CD4-positive, alpha-beta T cell treated with Interleukin-4 for 4 hours (primary cell): Measurements from ENCODE around the gene PDLIM5.
"Not testable (repeated sequence)": the region's sequence is repeated elsewhere in the genome, so short reads cannot be mapped to it uniquely, and the experiment has no call there.

Experiments
- DNase-seq: peaks from one replicate; pipeline ENCODE4 v3.0.0-alpha.2; 2020

PDLIM5 gene

DNA sequence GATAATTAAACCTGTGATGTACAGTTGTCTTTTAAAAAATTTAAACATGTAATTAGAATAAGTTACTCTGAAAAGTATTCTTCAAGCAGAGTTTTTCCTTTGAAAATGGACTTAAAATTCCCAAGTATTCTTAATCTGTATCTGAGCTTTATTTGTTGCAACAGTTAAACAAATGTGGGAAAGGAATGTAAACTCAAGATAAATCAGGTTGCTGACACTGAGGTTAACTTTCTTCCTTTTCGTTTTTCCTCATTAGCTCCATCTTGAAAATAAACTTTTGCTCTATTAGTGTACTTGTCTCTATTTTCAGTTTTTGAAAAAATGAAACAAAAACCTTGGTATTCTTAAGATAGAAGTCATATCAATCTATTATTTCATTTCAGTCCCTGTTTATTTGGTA is 161.5 kb downstream of the PDLIM5 start:
- no peak for DNase-seq

GRCh38 chr4:94615451-94615850 is 163.7 kb downstream of the PDLIM5 start:
- no peak for DNase-seq

- peak; percentile 50 for DNase-seq
Observed at GRCh38 chr4:94621491-94622080, 169.8 kb downstream of the PDLIM5 start.

DNA sequence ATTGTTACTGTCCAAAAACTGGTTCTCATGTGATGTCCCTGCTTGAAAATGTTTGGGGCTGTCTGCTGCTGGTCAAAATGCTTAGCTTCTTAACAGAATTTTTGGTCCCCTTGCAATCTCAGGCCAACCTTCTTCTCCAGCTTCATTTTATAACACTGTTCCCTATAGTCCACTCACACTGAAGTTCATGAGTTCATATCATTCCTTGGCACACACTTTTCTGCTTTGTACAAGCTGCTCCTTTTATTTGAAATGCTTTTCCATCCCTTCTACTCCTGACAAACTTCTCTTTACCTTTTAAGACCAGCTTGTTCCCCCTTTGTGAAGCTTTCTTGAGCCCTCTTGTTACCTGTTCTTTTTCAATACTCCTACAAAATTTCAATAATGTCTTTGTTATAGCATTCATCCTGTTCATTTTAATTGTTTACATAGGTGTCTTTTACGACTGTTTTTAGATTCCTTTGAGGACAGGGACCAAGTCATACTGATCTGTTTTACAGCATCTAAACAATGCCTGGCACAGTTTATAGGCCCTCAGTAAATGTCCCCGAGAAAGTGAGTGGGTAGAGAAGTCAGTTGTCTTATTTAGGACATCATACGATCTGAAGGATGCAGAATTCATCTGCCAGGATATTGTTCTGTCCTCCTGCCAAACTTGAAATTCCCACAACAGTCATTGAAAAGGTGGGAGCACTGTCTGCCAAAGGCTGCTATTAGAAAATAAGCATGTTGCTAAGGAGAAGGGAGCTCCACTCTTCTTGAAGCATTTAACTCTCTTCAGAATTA is 171.6 kb downstream of the PDLIM5 start:
- no peak for DNase-seq

DNA sequence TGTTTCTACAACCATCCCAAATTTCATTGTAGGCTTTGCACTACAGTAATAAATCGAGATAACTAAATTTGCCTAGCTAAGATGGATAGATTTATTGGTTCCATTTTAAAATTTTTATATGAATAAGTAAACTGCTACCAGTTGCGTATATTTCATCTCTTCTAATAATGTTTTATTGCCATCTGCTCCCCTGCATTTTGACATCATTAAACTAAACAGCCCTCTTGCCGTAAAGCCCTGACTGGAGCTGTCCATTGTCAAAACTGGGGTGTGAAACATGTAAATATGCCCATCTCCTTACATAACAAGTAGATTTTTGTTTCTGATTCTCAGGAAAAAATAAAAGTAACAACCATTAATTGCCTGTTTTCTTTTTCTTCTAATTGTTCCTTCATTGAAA is 175.2 kb downstream of the PDLIM5 start:
- DNase-seq, result no peak

DNA sequence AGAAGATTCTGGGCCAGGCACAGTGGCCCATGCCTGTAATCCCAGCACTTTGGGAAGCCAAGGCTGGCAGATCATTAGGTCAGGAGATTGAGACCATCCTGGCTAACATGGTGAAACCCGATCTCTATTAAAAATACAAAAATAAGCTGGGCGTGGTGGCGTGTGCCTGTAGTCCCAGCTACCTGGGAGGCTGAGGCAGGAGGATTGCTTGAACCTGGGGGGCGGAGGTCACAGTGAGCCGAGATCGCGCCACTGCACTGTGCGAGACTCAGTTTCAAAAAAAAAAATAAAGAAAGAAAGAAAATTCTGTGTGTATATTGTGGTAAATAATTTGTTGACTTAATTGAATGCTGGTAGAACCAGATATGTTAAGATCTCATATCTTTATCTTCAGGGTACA is 177.3 kb downstream of the PDLIM5 start:
- not testable (repeated sequence) for DNase-seq

DNA sequence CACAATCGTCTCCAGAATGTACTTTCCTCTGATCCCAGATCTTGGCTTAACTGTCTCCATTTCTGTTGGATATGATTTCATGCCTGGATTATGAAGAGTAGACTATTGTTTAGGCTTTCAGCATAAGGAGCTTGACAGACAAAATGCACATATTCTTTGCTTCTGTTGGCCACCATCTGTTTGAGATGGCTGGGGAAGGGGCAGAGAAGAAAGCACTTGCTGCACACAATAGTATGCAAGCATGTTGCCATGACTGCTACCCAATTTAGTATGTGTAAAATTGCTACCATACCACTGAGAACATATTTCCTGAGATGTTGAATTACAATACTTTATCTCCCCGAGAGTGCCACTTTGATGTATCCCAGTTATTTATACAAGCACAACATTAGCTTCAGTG is 178.1 kb downstream of the PDLIM5 start:
- no peak for DNase-seq

GRCh38 chr4:94634271-94634670 is 182.5 kb downstream of the PDLIM5 start:
- DNase-seq, result no peak

DNA sequence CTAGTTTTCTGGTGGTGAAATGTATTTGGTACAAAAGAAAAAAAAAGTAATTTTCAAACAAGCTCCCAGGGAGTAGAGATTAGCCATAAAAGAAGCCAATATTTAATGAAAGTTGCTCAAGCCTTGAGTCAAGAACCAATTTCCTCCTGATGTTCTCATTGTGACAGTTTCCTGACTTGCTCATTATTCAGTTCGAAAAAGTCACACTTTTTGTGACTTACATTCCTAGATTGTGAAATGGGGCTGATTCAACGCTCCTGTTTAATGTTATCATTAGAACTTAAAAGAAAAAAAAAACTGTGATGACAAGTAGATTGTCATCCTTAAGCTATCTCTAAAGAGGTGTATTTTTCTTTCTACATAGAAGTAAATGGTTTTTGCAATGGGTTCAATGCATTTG is 183.4 kb downstream of the PDLIM5 start:
- no peak for DNase-seq

DNA sequence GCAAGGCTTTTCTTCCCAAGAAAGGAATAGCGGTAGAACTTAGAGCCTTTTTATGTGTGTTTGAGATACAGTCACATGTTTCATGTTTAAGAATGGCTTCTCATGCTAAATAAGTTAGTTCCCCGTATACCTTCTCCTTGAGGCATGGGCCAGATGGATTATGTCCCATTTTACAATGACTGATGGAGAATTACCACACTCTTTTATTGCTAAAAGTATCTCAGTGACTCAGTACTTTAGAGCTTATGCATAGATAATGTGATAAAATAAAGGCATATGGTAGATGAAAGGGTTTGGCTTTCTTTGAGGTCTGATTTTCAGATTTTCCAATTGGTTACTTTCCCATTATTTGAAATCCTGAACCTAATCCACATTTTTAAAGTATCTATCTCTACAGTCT is 184.3 kb downstream of the PDLIM5 start:
- no peak for DNase-seq

DNA sequence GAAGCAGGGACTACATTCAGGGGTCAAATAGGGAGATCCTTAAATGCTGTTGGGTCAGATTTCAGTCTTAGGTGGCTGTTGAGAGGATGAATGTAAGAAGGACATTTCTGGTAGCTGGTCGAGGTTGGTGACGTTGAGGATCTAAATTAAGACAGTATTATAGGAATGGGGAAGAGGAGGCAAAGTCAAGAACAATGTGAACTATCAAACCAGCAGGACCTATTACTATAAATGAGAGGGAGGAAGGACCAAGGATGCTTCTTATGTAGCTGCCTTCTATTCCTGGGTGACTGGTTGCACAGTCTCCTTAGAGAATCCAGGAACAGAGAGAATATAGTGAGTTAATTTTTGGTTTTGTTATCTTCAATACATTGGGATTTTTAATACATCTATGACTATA is 187.6 kb downstream of the PDLIM5 start:
- DNase-seq, result no peak

DNA sequence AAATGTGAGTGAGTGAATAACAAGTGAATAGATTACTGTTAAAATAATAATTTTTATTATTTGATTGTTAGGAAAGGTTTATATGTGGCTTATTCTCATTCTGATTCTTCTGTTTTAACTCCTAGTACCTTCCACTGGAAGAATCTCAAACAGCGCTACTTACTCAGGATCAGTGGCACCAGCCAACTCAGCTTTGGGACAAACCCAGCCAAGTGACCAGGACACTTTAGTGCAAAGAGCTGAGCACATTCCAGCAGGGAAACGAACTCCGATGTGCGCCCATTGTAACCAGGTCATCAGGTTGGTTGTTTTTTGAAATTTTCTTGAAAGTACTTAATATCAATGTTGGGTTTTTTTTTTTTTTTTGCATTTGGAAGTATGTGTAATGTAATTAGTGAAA is 188.4 kb downstream of the PDLIM5 start:
- no peak for DNase-seq

- DNase-seq, result no peak
Observed at GRCh38 chr4:94641702-94642560, 190.2 kb downstream of the PDLIM5 start.

GRCh38 chr4:94642561-94642866 is 190.8 kb downstream of the PDLIM5 start:
- no peak for DNase-seq

- no peak for DNase-seq
Observed at GRCh38 chr4:94648699-94649098, 197.0 kb downstream of the PDLIM5 start.

DNA sequence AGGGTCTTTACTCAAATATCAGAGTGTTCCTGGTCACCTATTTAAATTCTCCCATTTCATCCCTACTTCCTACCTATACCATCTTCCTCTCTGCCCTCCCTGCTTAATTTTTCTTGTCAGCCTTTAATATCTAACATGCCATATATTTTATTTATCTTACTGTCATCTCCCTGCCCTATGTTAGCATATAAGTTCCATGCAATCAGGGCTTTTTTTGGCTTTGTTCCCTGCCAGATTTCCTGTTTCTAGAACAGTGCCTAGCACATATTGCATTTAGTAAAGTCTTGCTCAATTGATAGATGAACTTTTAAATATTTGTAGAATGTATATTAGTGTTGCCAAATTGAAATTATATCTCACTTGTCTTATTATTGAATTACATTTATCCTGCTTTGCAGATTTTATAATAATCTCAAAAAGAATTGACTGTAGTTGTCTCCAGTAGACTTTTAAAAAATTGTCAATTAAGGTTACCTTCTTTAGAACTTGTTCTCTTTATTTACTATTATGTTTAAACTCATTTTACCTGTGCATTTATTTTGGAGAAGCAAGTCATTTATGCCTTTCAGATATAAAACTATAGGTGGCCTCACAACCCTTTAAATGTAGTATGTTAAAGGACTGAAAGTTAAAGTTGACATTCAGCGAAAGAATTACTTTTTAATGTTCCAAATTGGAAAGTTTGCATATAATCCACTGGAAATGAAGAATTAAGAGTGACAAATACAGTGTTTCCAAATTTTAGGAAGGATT is 197.8 kb downstream of the PDLIM5 start:
- DNase-seq, result no peak

DNA sequence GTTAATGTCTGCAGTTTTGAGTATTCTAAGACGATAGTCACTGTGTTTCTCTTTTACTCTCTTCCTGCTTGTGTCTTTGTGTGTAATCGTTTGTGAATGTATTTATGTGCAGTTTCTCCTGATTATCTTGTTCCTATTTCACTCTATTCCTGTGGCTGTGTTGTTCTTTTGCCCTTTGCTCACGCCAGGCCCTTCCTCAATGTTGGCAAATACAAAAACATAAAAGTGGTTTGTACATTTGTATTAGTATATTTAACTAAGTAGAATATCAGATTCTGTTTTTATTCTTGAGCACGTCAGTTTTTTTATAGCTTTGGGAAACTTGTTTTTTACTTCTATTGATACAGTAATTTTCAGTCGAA is 198.4 kb downstream of the PDLIM5 start:
- no peak for DNase-seq

DNA sequence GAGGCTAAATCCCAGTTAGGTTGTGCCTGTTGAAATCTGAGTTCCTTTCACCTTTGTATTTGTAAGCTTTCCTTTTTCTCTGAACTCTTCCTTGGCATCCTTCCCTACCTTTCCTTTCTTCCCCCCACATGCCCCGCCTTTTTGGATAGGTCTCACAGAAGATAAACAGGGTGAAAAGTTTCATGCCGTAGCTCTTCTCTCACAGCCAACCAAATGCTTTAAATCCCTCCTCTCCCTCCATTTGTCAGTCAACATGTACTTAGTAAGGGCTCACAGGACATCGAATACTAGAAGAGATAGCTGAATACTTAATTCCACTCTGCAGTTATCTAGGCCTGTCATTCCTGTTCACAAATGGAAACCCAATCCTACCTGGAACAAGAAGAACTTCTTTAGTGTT is 198.9 kb downstream of the PDLIM5 start:
- no peak for DNase-seq

DNA sequence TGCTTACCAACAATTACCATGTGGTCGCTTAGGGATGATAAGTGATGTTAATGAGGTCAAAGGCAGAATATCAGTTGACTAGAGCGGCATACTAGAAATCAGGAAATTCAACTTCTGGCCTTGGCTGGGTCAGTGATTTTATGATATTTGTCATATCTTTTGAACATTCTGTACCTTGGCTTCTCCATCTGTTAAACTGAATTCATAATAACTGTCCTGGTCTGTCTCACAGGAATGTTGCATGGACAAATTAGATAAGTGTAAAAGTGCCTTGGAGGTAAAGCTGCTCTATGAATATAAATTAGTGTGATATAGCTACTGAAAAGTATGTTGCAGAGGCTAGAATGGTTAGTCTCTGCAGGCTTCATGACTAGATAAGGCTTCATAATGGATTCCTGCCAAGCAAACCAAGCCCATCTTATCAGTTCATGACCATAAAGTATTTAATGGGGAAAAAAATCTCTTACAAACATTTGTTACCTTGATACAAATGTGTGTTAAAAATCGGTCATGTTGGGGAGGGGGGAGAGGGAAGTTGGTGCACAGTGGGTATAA is 201.4 kb downstream of the PDLIM5 start:
- DNase-seq, result no peak

DNA sequence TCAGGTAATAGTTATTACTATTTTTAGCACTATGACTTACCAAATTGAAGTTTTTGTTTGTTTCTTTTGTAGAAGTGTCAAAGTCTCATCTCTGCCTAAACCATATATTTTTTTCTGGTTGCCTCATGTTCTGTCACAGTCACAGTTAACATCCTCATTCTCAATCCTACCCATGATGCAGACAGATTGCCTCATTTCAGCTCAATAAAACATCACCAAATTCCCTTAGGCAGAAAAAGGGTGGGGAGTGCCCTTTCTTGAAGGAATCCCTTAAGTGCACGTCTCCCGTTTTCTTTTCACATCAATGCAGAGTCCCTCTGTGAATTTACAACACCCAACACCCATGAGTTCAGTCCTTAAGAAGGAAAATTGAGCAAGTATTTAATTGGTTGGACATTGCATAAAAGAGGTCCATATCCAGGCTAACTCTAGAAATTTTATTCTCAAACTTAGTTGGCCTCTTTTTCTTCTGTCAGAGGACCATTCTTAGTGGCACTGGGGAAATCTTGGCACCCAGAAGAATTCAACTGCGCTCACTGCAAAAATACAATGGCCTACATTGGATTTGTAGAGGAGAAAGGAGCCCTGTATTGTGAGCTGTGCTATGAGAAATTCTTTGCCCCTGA is 202.4 kb downstream of the PDLIM5 start:
- no peak for DNase-seq

- no peak for DNase-seq
Observed at GRCh38 chr4:94654714-94655113, 203.0 kb downstream of the PDLIM5 start.

DNA sequence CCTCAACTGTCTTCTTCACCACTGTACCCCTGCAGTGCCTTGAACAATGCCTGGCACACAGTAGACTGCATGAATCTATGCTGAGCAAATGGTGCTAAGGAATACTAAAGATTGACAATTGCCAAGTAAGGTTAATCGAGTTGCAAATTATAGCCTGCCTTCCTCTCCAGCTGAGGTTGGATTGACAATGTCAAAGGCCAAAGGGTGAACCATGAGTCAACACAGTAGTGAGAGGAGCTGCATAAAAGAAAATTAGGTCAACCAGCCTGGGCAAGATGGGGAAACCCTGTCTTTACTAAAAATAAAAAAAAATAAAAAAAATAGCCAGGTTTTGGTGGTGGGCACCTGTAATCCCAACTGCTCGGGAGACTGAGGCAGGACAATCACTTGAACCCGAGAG is 208.9 kb downstream of the PDLIM5 start:
- no peak for DNase-seq

DNA sequence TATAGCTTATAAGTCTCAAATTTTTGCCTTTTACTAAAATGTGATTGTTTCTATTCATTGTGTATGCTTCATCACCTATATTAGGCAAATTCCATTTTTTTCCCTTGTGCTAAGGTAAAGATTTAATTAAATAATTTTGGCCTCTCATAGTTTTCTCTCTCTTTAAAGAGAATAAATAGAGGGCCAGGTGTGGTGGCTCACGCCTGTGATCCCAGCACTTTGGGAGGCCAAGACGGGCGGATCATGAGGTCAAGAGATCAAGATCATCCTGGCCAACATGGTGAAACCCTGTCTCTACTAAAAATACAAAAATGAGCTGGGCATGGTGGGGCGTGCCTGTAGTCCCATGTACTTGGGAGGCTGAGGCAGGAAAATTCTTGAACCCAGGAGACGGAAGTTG is 213.3 kb downstream of the PDLIM5 start:
- not testable (repeated sequence) for DNase-seq
